Measurements from ENCODE around the gene PFN3. TPM values are rescaled to one million over a fixed set of nuclear protein-coding genes. Genes with fewer than 3 reads are reported as not detected.
A peak's percentile ranks its signal among the peaks of the same experiment; 100 is the strongest.

Gene PFN3
- total RNA-seq, 1 donor from 2014 or later = not detected

GRCh38 chr5:177443144-177443983, 42.9 kb upstream of the PFN3 start:
- H2AFZ ChIP-seq (replicated peaks) = no peak overlapping the region
- Mint-ChIP-seq H3K36me3 (peaks cover 10% of the 10 kb centered on the region), H3K4me3 (no peak overlapping the region), H3K9me3 (no peaks in the 10 kb centered on the region), H3K4me1 (peaks cover 27% of the 10 kb centered on the region), H3K27me3 (ENCODE audit: insufficient read depth, low read depth) (peaks cover 14% of the 10 kb centered on the region), H3K27ac (no peak overlapping the region)
- no peak for DNase-seq (ENCODE audit: low spot score)
- H3K79me2 ChIP-seq (ENCODE audit: low read depth) = no peaks in the 10 kb centered on the region
- no peaks in the 10 kb centered on the region for H3K27me3 ChIP-seq
- H3K9ac ChIP-seq = no peak overlapping the region
- peaks cover 2% of the 10 kb centered on the region for H4K20me1 ChIP-seq (ENCODE audit: low read depth)
- no peak overlapping the region for H3K4me3 ChIP-seq
- H3K27ac ChIP-seq = no peak overlapping the region
- no peak overlapping the region for H3K4me2 ChIP-seq
- H3F3A ChIP-seq (ENCODE audit: low read depth) = peaks cover 28% of the 10 kb centered on the region
- no peaks in the 10 kb centered on the region for H3K9me3 ChIP-seq (ENCODE audit: low read depth)
- H3K4me1 ChIP-seq = peaks cover 17% of the 10 kb centered on the region
- H3K36me3 ChIP-seq = no peaks in the 10 kb centered on the region
- TF ChIP-seq CTCF (IDR thresholded peaks at IDR 0.05) (no peak), EZH2 (IDR thresholded peaks at IDR 0.05) (no peak), EZH2phosphoT487 (IDR thresholded peaks at IDR 0.05) (no peak)

- peak overlapping the region; percentile 76 for H3K27ac Mint-ChIP-seq
Observed at GRCh38 chr5:177442066-177442826, 41.8 kb upstream of the PFN3 start.

More at GRCh38 chr5:177442066-177442826, 41.8 kb upstream of the PFN3 start:
- H3K9ac ChIP-seq = no peak overlapping the region
- H3K27ac ChIP-seq = no peak overlapping the region
- Mint-ChIP-seq H3K4me1 (peaks cover 18% of the 10 kb centered on the region), H3K9me3 (no peaks in the 10 kb centered on the region), H3K36me3 (peaks cover 16% of the 10 kb centered on the region), H3K4me3 (peak overlapping the region; percentile 64), H3K27me3 (ENCODE audit: insufficient read depth, low read depth) (peaks cover 14% of the 10 kb centered on the region)
- peaks cover 8% of the 10 kb centered on the region for H3K4me1 ChIP-seq
- H3K79me2 ChIP-seq (ENCODE audit: low read depth) = no peaks in the 10 kb centered on the region
- no peaks in the 10 kb centered on the region for H3K36me3 ChIP-seq
- no peak for DNase-seq (ENCODE audit: low spot score)
- H3K27me3 ChIP-seq = no peaks in the 10 kb centered on the region
- no peak overlapping the region for H2AFZ ChIP-seq (replicated peaks)
- H3F3A ChIP-seq (ENCODE audit: low read depth) = peaks cover 20% of the 10 kb centered on the region
- H4K20me1 ChIP-seq (ENCODE audit: low read depth) = no peaks in the 10 kb centered on the region
- H3K4me3 ChIP-seq = no peak overlapping the region
- no peak overlapping the region for H3K4me2 ChIP-seq
- TF ChIP-seq CTCF (IDR thresholded peaks at IDR 0.05) (no peak), EZH2phosphoT487 (IDR thresholded peaks at IDR 0.05) (no peak), EZH2 (IDR thresholded peaks at IDR 0.05) (no peak)
- no peaks in the 10 kb centered on the region for H3K9me3 ChIP-seq (ENCODE audit: low read depth)
